ENCODE results near the gene THADA. TPM values are rescaled to one million over a fixed set of nuclear protein-coding genes. Genes with fewer than 3 reads are reported as not detected.
"Not testable (repeated sequence)": the region's sequence is repeated elsewhere in the genome, so short reads cannot be mapped to it uniquely, and the experiment has no call there.

Gene THADA
- total RNA-seq, 1 donor: 39.4 TPM

GRCh38 chr2:43191947-43192516 is 403.8 kb downstream of the THADA start:
- Histone ChIP-seq H2AFZ (ENCODE audit: low read length) (no peak overlapping the region), H3K79me2 (ENCODE audit: insufficient read depth, low read length) (no peaks in the 10 kb centered on the region), H3K9me3 (ENCODE audit: low read depth, low read length) (no peaks in the 10 kb centered on the region), H4K20me1 (ENCODE audit: insufficient read depth, low read length) (no peaks in the 10 kb centered on the region), H3K36me3 (ENCODE audit: insufficient read depth, low read length) (no peaks in the 10 kb centered on the region), H3K27me3 (ENCODE audit: insufficient read depth, low read length) (no peaks in the 10 kb centered on the region), H3K27ac (ENCODE audit: low read depth, low read length) (no peak overlapping the region), H3K4me2 (ENCODE audit: insufficient read depth, low read length) (no peak overlapping the region), H3K4me3 (ENCODE audit: insufficient read depth, low read length) (no peak overlapping the region), H3K4me1 (ENCODE audit: insufficient read depth, low read length) (no peaks in the 10 kb centered on the region)
- DNase-seq (ENCODE audit: insufficient read length, low spot score, missing footprints): peak; percentile 92
- peak; percentile 35 for TF ChIP-seq CTCF (IDR thresholded peaks at IDR 0.05; ENCODE audit: extremely low read depth, low read depth, low read length)

- no peak for TF ChIP-seq CTCF (IDR thresholded peaks at IDR 0.05; ENCODE audit: extremely low read depth, low read depth, low read length)
- Histone ChIP-seq H3K36me3 (ENCODE audit: insufficient read depth, low read length) (no peaks in the 10 kb centered on the region), H2AFZ (ENCODE audit: low read length) (no peak overlapping the region)
These were observed 405.4 kb downstream of the THADA start for GRCh38 chr2:43190311-43191052.

GRCh38 chr2:43189861-43190260 is 406.0 kb downstream of the THADA start:
- not testable (repeated sequence) for H3K27me3 ChIP-seq (ENCODE audit: insufficient read depth, low read length); H3K27ac ChIP-seq (ENCODE audit: low read depth, low read length); H3K79me2 ChIP-seq (ENCODE audit: insufficient read depth, low read length); H3K36me3 ChIP-seq (ENCODE audit: insufficient read depth, low read length); H2AFZ ChIP-seq (ENCODE audit: low read length); H3K4me1 ChIP-seq (ENCODE audit: insufficient read depth, low read length); H3K4me2 ChIP-seq (ENCODE audit: insufficient read depth, low read length); H3K9me3 ChIP-seq (ENCODE audit: low read depth, low read length); DNase-seq (ENCODE audit: insufficient read length, low spot score, missing footprints); H4K20me1 ChIP-seq (ENCODE audit: insufficient read depth, low read length); H3K4me3 ChIP-seq (ENCODE audit: insufficient read depth, low read length)

More at GRCh38 chr2:43190311-43191052, 405.4 kb downstream of the THADA start:
- Histone ChIP-seq H3K4me3 (ENCODE audit: insufficient read depth, low read length) (no peak overlapping the region), H3K4me1 (ENCODE audit: insufficient read depth, low read length) (no peaks in the 10 kb centered on the region), H4K20me1 (ENCODE audit: insufficient read depth, low read length) (no peaks in the 10 kb centered on the region), H3K9me3 (ENCODE audit: low read depth, low read length) (no peaks in the 10 kb centered on the region), H3K27ac (ENCODE audit: low read depth, low read length) (no peak overlapping the region), H3K4me2 (ENCODE audit: insufficient read depth, low read length) (no peak overlapping the region), H3K79me2 (ENCODE audit: insufficient read depth, low read length) (no peaks in the 10 kb centered on the region), H3K27me3 (ENCODE audit: insufficient read depth, low read length) (no peaks in the 10 kb centered on the region)
- peak; percentile 72 for DNase-seq (ENCODE audit: insufficient read length, low spot score, missing footprints)

GRCh38 chr2:43188561-43189386 is 407.1 kb downstream of the THADA start:
- Histone ChIP-seq H3K4me3 (ENCODE audit: insufficient read depth, low read length) (no peak overlapping the region), H3K36me3 (ENCODE audit: insufficient read depth, low read length) (no peaks in the 10 kb centered on the region), H3K27me3 (ENCODE audit: insufficient read depth, low read length) (no peaks in the 10 kb centered on the region), H3K4me1 (ENCODE audit: insufficient read depth, low read length) (peaks cover 6% of the 10 kb centered on the region), H3K27ac (ENCODE audit: low read depth, low read length) (no peak overlapping the region), H2AFZ (ENCODE audit: low read length) (no peak overlapping the region), H3K9me3 (ENCODE audit: low read depth, low read length) (no peaks in the 10 kb centered on the region), H3K79me2 (ENCODE audit: insufficient read depth, low read length) (no peaks in the 10 kb centered on the region), H4K20me1 (ENCODE audit: insufficient read depth, low read length) (no peaks in the 10 kb centered on the region), H3K4me2 (ENCODE audit: insufficient read depth, low read length) (no peak overlapping the region)
- no peak for TF ChIP-seq CTCF (IDR thresholded peaks at IDR 0.05; ENCODE audit: extremely low read depth, low read depth, low read length)
- DNase-seq (ENCODE audit: insufficient read length, low spot score, missing footprints): peak; percentile 68

Data from osteoblast (primary cell).